NCI-H2171 treated with DMSO at 0.1 percent for 48 hours (cell line): ENCODE results near the gene SMIM35.
"Not testable (repeated sequence)": the region's sequence is repeated elsewhere in the genome, so short reads cannot be mapped to it uniquely, and the experiment has no call there.

ENCODE experiments used
- DNase-seq: peaks from one replicate; lab custom pipeline; 2025; lab: John Stamatoyannopoulos, UW

Gene SMIM35

GRCh38 chr11:118080296-118080695, 6.5 kb downstream of the SMIM35 start:
- DNase-seq = no peak

GRCh38 chr11:118079491-118079890, 7.3 kb downstream of the SMIM35 start:
- no peak for DNase-seq

GRCh38 chr11:118078911-118079411, 7.8 kb downstream of the SMIM35 start:
- DNase-seq = no peak

- DNase-seq = peak; percentile 33
These were observed 9.9 kb downstream of the SMIM35 start, which contains the start of gene TMPRSS4 for GRCh38 chr11:118076754-118077281. TMPRSS4 (plus strand) TSS chr11:118077078; CDS start chr11:118077303, 225 bp downstream.

GRCh38 chr11:118074785-118075184, 12.0 kb downstream of the SMIM35 start:
- no peak for DNase-seq

- no peak for DNase-seq
These were observed 12.6 kb downstream of the SMIM35 start for GRCh38 chr11:118074091-118074685.

GRCh38 chr11:118073554-118073953, 13.2 kb downstream of the SMIM35 start:
- no peak for DNase-seq

GRCh38 chr11:118071416-118072030, 15.2 kb downstream of the SMIM35 start:
- no peak for DNase-seq

GRCh38 chr11:118068945-118069612, 17.7 kb downstream of the SMIM35 start:
- no peak for DNase-seq

- no peak for DNase-seq
These were observed 18.4 kb downstream of the SMIM35 start for GRCh38 chr11:118068206-118068944.

GRCh38 chr11:118067006-118067405, 19.8 kb downstream of the SMIM35 start:
- DNase-seq = no peak

- DNase-seq = no peak
These were observed 21.4 kb downstream of the SMIM35 start for GRCh38 chr11:118065384-118065783.

GRCh38 chr11:118064956-118065355, 21.8 kb downstream of the SMIM35 start:
- no peak for DNase-seq

- not testable (repeated sequence) for DNase-seq
These were observed 24.1 kb downstream of the SMIM35 start for GRCh38 chr11:118062631-118063030.

- not testable (repeated sequence) for DNase-seq
These were observed 24.6 kb downstream of the SMIM35 start for GRCh38 chr11:118062181-118062580.

GRCh38 chr11:118061586-118062125, 25.1 kb downstream of the SMIM35 start:
- no peak for DNase-seq

- DNase-seq = no peak
These were observed 25.9 kb downstream of the SMIM35 start for GRCh38 chr11:118060869-118061268.

GRCh38 chr11:118060081-118060661, 26.6 kb downstream of the SMIM35 start:
- DNase-seq = no peak

- DNase-seq = no peak
These were observed 27.4 kb downstream of the SMIM35 start for GRCh38 chr11:118059246-118059940.

- no peak for DNase-seq
These were observed 28.2 kb downstream of the SMIM35 start for GRCh38 chr11:118058311-118059245.
